ENCODE measurements around the gene DAPK2.
"Not testable (repeated sequence)": the region's sequence is repeated elsewhere in the genome, so short reads cannot be mapped to it uniquely, and the experiment has no call there.

The DAPK2 gene

DNA sequence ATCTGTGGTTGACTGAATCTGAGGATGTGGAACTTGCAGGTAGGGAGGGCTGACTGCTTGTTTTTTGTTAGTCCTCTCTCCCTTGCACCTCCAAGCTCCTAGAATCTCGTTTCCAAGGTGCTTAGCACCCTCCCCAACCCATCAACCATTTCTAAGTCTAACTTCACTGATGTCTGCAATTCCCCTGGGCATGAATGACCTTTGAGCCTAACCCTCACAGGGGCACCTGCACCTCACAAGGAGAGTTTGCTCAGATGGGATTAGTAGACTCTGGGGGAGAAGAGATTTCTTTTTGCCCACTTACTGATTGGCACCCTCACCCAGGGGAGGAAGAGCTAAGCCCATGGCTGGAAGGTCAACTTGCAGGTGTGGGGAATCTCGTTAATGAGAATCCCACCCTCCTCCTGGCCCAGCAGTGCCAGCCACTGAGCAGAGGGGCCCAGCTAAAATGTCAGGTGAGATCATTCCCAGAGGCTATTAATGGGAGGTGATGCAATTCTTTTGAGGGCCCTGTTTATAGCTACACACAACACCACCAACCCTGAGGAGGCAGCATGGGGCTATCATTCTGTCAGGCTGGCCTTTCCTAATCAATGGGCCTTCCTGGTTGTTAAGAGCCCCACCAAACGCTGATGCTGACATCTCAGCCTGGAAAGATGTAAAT is 130.9 kb downstream of the DAPK2 start:
- DNase-seq (ENCODE audit: low spot score), result no peak

DNA sequence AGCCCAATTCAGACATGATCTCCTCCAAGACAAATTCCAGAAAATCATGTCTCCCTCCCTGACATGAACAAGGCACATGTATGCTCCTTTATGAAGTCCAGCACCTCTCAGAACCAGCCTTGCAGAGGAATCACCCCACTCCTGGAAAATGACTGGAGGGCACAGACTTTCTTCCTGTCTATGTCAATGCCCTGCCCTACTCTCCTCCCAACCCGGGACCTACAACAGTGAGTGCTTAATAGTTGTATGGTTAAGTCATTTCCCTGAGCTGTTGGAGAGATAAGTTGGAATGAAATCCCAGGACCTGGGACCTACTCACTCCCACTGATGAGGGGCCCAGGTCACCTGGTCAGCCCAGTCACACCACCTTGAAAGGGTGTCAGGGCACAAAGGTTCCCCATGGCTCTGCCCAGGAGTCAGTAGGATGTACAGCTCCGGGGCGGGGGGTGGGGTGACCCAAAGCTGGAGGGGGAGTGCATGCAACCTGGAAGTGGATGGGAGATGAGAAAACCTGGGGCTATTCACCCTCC is 132.4 kb downstream of the DAPK2 start:
- DNase-seq (ENCODE audit: low spot score), result no peak

- DNase-seq (ENCODE audit: low spot score), result no peak
These were observed 132.9 kb downstream of the DAPK2 start for GRCh38 chr15:63913336-63913735.

- no peak for DNase-seq (ENCODE audit: low spot score)
These were observed 134.1 kb downstream of the DAPK2 start for GRCh38 chr15:63912061-63912615.

DNA sequence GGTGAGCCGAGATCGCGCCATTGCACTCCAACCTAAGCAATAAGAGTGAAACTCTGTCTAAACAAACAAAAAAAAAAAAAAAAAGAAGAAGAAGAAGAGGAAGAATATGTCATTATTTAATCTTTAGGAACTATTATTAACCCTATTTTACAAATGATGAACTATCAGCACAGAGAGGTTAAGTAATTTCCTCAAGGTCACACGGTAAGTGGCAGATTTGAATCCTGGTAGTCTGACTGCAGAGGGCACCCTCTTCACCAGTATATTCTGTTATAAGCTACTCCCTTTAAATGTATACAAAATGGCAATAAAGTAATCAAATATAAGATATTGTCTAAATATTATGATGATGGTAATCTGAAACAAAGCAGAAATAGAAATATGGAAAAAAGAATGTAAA is 135.1 kb downstream of the DAPK2 start:
- DNase-seq (ENCODE audit: low spot score), result no peak

DNA sequence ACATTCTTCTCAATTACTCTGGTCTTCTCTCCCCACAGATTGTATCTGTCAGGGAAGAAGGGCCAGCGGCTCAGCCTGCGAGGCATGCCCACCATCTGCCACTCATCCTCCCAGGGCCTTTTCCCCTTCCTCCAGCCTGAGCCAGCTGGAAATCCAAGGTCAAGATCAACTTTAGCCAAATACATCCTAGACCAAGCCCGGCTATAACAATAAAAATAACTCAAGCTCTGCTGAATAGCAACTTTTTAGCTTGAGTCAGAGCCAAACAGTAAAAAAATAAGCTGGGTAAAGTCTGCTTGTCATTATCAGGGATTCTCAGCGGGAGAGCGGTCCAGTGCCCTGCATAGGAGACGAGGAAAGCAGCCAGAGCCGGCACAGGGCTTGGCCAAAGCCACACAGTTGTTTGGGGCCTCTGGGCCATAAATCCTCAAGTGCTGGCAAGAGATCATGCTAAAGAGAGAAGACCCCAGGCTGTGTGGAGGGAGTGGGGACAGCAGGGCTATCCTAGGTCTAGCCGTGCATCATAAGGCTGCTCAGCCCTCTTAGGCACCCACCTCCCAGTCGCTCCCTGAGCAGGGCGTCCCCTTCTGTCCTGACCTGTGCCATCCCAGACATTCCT is 136.4 kb downstream of the DAPK2 start:
- DNase-seq (ENCODE audit: low spot score), result no peak

DNA sequence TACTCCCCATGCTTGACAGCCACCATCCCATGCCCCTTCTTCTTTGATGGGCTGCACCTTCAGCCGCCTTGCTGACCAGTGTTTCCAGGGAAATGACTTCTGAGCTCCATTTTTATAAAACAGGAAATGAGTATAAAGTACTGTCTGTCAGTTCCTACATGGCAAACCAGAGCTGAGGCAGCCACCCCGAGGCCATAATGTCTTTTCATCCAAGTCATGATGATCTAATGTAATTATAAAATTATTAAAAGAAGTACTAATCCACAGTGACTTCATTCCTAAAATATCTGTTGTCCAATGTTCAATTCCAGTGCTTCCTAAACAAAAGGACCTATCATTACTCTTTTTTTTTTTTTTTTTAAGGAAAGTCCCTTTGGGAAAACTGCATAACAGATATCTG is 137.3 kb downstream of the DAPK2 start:
- DNase-seq (ENCODE audit: low spot score), result no peak

DNA sequence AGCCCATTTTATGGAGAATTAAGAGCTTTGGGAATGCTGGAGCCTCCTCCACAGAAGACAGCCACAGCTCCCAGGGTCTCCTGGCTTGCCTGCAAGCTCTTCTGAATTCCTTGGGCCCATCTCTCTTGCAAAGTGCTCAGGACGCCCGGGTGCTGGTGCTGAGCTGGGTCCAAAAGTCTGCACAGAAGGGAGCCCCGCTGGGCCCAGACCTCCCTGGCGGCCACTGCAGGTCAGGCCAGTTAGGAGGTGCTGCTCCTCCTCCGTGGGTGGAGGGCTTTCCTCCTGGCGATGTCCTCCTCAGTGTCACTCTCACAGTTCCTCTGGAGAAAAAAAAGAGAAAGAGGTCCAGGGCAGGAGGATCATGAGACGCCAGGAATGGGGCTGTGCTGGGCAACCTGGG is 138.0 kb downstream of the DAPK2 start:
- no peak for DNase-seq (ENCODE audit: low spot score)

GRCh38 chr15:63907521-63907920 is 138.8 kb downstream of the DAPK2 start:
- no peak for DNase-seq (ENCODE audit: low spot score)

GRCh38 chr15:63906266-63906584 is 140.1 kb downstream of the DAPK2 start:
- DNase-seq (ENCODE audit: low spot score), result no peak

GRCh38 chr15:63905558-63906265 is 140.6 kb downstream of the DAPK2 start:
- DNase-seq (ENCODE audit: low spot score), result peak; percentile 40

DNA sequence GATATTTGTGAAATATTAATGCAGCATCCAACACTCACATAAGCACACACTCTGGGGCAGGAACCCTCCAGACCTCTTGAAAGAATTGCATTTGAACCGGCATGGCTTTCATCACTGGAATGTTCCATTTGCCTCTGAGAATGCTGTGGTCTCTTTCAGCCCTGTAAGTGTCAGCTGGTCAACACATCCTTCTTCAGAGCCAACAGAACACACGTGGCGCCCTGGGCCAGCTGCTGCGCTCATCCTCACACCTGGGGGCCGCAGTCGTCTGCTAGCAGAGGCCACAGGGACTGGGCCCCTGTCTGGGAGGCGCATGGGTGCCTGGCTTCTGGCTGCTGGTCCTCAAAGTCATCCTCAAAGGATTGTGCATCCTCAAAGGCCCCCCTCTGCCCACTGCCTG is 141.2 kb downstream of the DAPK2 start:
- DNase-seq (ENCODE audit: low spot score), result no peak

- DNase-seq (ENCODE audit: low spot score), result no peak
These were observed 142.2 kb downstream of the DAPK2 start for GRCh38 chr15:63904042-63904441.

GRCh38 chr15:63902671-63903035 is 143.6 kb downstream of the DAPK2 start:
- DNase-seq (ENCODE audit: low spot score), result no peak

GRCh38 chr15:63901912-63902670 is 144.2 kb downstream of the DAPK2 start:
- DNase-seq (ENCODE audit: low spot score), result no peak

- DNase-seq (ENCODE audit: low spot score), result no peak
These were observed 146.0 kb downstream of the DAPK2 start for GRCh38 chr15:63900306-63900705.

DNA sequence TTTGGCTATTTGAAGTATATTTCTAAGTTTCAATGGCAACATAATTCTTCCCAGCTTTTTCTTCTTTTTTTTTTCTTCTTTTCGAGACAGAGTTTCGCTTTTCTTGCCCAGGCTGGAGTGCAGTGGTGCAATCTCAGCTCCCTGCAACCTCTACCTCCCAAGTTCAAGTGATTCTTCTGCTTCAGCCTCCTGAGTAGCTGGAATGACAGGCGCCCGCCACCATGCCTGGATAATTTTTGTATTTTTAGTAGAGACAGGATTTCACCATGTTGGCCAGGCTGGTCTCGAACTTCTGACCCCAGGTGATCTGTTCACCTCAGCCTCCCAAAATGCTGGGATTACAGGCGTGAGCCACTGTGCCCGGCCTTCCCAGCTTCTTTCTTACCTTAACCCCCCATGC is 146.7 kb downstream of the DAPK2 start:
- DNase-seq (ENCODE audit: low spot score), result not testable (repeated sequence)

DNA sequence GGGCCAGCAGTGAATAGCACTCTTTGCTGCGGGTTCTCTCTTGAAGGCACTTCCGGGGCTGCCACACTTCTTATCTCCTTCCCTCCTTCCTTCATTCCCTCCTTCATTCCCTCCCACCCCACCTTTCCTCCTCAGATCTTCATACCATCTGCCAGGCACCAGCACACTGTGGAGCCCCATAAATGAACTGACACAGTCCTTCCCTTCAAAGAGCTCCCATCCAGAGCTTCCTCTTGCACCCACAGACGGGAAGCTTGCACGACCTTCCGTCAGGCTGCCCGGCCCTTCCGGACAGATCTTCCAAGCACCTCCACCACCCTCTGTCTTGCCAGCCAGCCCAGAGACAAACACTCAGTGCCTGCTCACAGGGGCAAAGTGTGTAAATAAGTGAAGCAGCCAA is 147.1 kb downstream of the DAPK2 start:
- no peak for DNase-seq (ENCODE audit: low spot score)

DNA sequence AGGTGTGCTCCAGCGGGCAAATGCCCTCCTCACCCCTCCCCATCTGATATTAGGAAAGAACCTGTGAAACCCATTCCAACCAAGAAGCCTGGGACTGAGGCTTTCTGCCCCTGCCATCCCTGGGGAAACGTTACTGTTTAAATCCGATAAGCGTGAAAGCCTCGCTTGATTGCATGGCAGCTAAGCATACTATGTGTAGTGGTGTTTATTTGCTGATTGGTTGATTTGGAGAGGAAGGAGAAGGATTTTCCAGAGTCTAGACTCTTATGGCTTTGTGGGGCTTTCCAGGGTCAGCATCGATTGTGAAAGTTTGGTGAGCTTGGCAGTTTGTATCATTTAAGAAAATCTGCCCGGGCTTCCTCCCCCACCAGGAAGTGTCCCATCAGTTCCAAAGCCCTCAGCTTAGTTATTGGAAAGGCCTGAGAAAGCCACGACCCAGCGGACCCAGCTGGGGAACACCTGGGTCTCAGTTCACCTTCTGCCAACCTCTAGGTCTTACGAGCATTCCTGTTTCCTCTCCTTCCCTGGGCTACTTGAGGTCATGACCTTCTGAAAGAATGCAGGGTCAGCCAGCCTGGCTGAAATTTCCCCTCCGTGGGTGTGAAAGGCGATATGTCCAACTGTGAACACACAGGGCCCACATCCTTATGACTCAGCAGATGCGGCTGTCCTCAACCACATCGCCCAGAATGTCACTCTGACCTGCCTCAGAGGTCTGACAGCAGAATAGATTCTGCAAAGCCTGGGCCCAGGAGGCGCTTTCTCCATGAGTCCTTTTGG is 149.8 kb downstream of the DAPK2 start:
- DNase-seq (ENCODE audit: low spot score), result peak; percentile 12

DNA sequence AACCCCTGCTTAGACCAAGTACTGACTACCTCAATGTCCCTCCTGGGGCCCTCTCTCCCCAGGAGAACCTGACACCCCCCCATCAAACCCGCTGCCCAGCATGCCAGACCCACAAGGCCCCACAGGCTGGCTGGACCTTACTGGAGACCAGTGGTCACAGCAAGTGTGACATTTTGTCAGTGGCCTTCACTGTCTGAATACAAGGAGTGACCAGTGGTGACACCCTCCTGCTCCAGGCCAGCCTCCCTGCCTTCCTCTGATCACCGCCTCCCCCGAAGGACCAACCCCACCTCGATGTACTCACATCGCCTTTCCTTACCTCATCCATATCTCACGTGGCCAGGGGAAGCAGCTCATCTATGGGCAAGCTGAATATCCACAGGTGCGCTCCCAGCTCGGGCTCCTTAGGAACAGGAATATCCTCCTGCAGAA is 150.5 kb downstream of the DAPK2 start:
- no peak for DNase-seq (ENCODE audit: low spot score)

- no peak for DNase-seq (ENCODE audit: low spot score)
These were observed 151.1 kb downstream of the DAPK2 start for GRCh38 chr15:63895194-63895593.

DNA sequence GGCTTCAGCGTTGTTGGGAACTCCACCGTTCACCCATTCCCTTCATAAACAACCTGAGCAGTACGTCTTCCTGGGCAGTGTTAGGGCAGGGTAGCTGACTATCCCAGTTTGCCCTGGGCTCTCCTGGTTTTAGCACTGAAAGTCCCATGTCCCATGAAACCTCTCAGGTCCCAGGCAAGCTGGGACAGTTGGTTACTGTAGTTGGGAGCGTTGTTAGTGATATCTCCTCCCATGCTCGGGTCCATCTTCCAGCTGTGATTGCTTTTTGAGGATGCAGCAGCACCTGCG is 151.7 kb downstream of the DAPK2 start:
- no peak for DNase-seq (ENCODE audit: low spot score)
